Measurements from ENCODE around the gene PRDM15. TPM values are rescaled to one million over a fixed set of nuclear protein-coding genes. Genes with fewer than 3 reads are reported as not detected.
A peak's percentile ranks its signal among the peaks of the same experiment; 100 is the strongest.

Gene PRDM15
- total RNA-seq, 2 experiments from 2014 or later = 19.7 to 30.2 TPM

GRCh38 chr21:41865002-41865777 is 14.0 kb downstream of the PRDM15 start:
- no peak for DNase-seq (ENCODE audit: low spot score)
- H3K4me2 ChIP-seq (ENCODE audit: low read length) = peak overlapping the region; percentile 79
- peak overlapping the region; percentile 29; the same call in 1 of the 2 replicates for H2AFZ ChIP-seq (ENCODE audit: low read length)
- TF ChIP-seq EZH2phosphoT487 (IDR thresholded peaks at IDR 0.05; ENCODE audit: borderline replicate concordance, low read depth, low read length) (no peak), CTCF (conservative IDR thresholded peaks at IDR 0.05; ENCODE audit: low read length) (no peak)
- peak overlapping the region; percentile 38 for H3K4me3 ChIP-seq (ENCODE audit: low read depth, low read length, poor library complexity, severe bottlenecking)
- 0 out of 2 replicates have a peak, but pooled peaks cover under 1% of the 10 kb centered on the region for H3K36me3 ChIP-seq (ENCODE audit: insufficient read depth, low read length)
- intact Hi-C loops (cut with micrococcal nuclease; ENCODE audit: unreplicated experiment) = loop anchor here (10.0 kb wide), 2 partner anchors 600 to 670 kb away; no protein-coding TSS in a partner anchor
- peaks cover 97% of the 10 kb centered on the region for H3K4me1 ChIP-seq (ENCODE audit: insufficient read depth, low read length, poor library complexity, severe bottlenecking)
- H3K9me3 ChIP-seq (ENCODE audit: low read length) = no peaks in the 10 kb centered on the region
- ChIA-PET CTCF (ENCODE audit: unreplicated experiment) (interaction anchor here (0.6 to 0.7 kb wide), 2 partner anchors 10 to 142 kb away, joined by 4 to 5 read pairs; no protein-coding TSS in a partner anchor), POLR2A (interaction anchor here (0.6 to 4.5 kb wide), 6 partner anchors 10 to 243 kb away, joined by 3 to 34 read pairs (median 4); no protein-coding TSS in a partner anchor)
- H3K27ac ChIP-seq (ENCODE audit: low read depth, low read length, poor library complexity, severe bottlenecking) = peak overlapping the region; percentile 96
- peaks cover 38% of the 10 kb centered on the region; the same call in 1 of the 2 replicates for H3K79me2 ChIP-seq (ENCODE audit: insufficient read depth, low read depth, low read length)
- H4K20me1 ChIP-seq (ENCODE audit: insufficient read depth, low read length) = no peaks in the 10 kb centered on the region
- no peaks in the 10 kb centered on the region for H3K9me2 ChIP-seq (ENCODE audit: insufficient read depth, low read length)
- no TSS peak for BruUV-seq (replicated peaks)

GRCh38 chr21:41864311-41865001 is 14.7 kb downstream of the PRDM15 start:
- POLR2A ChIA-PET = interaction anchor here (0.6 to 3.3 kb wide), 5 partner anchors 9 to 34 kb away, joined by 4 to 17 read pairs (median 6); partner anchors contain the start of gene PRDM15
- intact Hi-C loops (cut with micrococcal nuclease; ENCODE audit: unreplicated experiment) = loop anchor here (5.0 to 10.0 kb wide), 3 partner anchors 368 to 670 kb away; no protein-coding TSS in a partner anchor
- Histone ChIP-seq H3K9me3 (ENCODE audit: low read length) (no peaks in the 10 kb centered on the region), H2AFZ (ENCODE audit: low read length) (no peak overlapping the region; the same call in 1 of the 2 replicates), H3K79me2 (ENCODE audit: insufficient read depth, low read depth, low read length) (peaks cover 35% of the 10 kb centered on the region; the same call in 1 of the 2 replicates), H3K4me2 (ENCODE audit: low read length) (peak overlapping the region; percentile 79), H3K4me1 (ENCODE audit: insufficient read depth, low read length, poor library complexity, severe bottlenecking) (peaks cover 89% of the 10 kb centered on the region), H3K36me3 (ENCODE audit: insufficient read depth, low read length) (peaks cover 8% of the 10 kb centered on the region), H3K9me2 (ENCODE audit: insufficient read depth, low read length) (no peaks in the 10 kb centered on the region), H3K4me3 (ENCODE audit: low read depth, low read length, poor library complexity, severe bottlenecking) (peak overlapping the region; percentile 38), H3K27ac (ENCODE audit: low read depth, low read length, poor library complexity, severe bottlenecking) (peak overlapping the region; percentile 96), H4K20me1 (ENCODE audit: insufficient read depth, low read length) (no peaks in the 10 kb centered on the region)
- BruUV-seq (replicated peaks) = no TSS peak
- DNase-seq (ENCODE audit: low spot score) = peak; percentile 69
- CTCF ChIA-PET (ENCODE audit: unreplicated experiment) = interaction anchor here (0.7 kb wide), 1 partner anchor 11 kb away, joined by 5 read pairs; no protein-coding TSS in a partner anchor
- TF ChIP-seq CTCF (conservative IDR thresholded peaks at IDR 0.05; ENCODE audit: low read length) (no peak), EZH2phosphoT487 (IDR thresholded peaks at IDR 0.05; ENCODE audit: borderline replicate concordance, low read depth, low read length) (no peak)
